Karpas-422 (cell line): ENCODE measurements around the gene MYO1C. TPM values are rescaled to one million over a fixed set of nuclear protein-coding genes. Genes with fewer than 3 reads are reported as not detected.

Experiments
- DNase-seq: peaks from one replicate; pipeline ENCODE4 v3.0.0-alpha.2; 2015
- H2AFZ ChIP-seq: fragments of 200-600 bp; sonication (generic); 2 replicates; pipeline ENCODE4 v1.6.1; 2014; ENCODE audit warnings: antibody characterized with exemption, low read length, mixed read lengths
- H3K27ac ChIP-seq: fragments of 200-600 bp; sonication (generic); 2 replicates; pipeline ENCODE4 v1.5.1; 2014; ENCODE audit warnings: mild to moderate bottlenecking, low read length, moderate library complexity
- H3K27me3 ChIP-seq: fragments of 200-600 bp; sonication (generic); 2 replicates; pipeline ENCODE4 v1.6.1; 2014; ENCODE audit warnings: low read length, mixed read lengths
- H3K36me3 ChIP-seq: fragments of 200-600 bp; sonication (generic); 2 replicates; pipeline ENCODE4 v1.6.1; 2014; ENCODE audit warnings: low read length, mixed read lengths; ENCODE audit not compliant: insufficient read depth
- H3K4me1 ChIP-seq: fragments of 200-600 bp; sonication (generic); 2 replicates; pipeline ENCODE4 v1.6.1; 2014; ENCODE audit warnings: mild to moderate bottlenecking, low read length, mixed read lengths
- H3K4me2 ChIP-seq: fragments of 200-600 bp; sonication (generic); 2 replicates; pipeline ENCODE4 v1.6.1; 2014; ENCODE audit warnings: low read length, low read depth, mild to moderate bottlenecking; ENCODE audit not compliant: poor library complexity, severe bottlenecking
- H3K4me3 ChIP-seq: fragments of 200-600 bp; sonication (generic); 2 replicates; pipeline ENCODE4 v1.5.1; 2014; ENCODE audit warnings: mild to moderate bottlenecking, antibody characterized with exemption, low read length, mixed read lengths
- H3K79me2 ChIP-seq: fragments of 200-600 bp; sonication (generic); 2 replicates; pipeline ENCODE4 v1.6.1; 2014; ENCODE audit warnings: mild to moderate bottlenecking, low read length, mixed read lengths
- H3K9ac ChIP-seq: fragments of 200-600 bp; sonication (generic); 2 replicates; pipeline ENCODE4 v1.6.0; 2014; ENCODE audit warnings: low read length
- H3K9me2 ChIP-seq: fragments of 200-600 bp; sonication (generic), shearing (Covaris generic); replicated peaks from 2 replicates; pipeline ENCODE4 v1.6.0; 2014; ENCODE audit warnings: mild to moderate bottlenecking, low read length, moderate library complexity; ENCODE audit not compliant: insufficient read depth
- H3K9me3 ChIP-seq: fragments of 300-700, 200-600 bp; sonication (generic); 2 replicates; pipeline ENCODE4 v1.6.1; 2014; ENCODE audit warnings: low read length, mixed read lengths
- H4K20me1 ChIP-seq: fragments of 200-600 bp; sonication (generic); 2 replicates; pipeline ENCODE4 v1.6.1; 2014; ENCODE audit warnings: mild to moderate bottlenecking, antibody characterized with exemption, low read length, low read depth; ENCODE audit not compliant: insufficient read depth
- total RNA-seq: library from RNA; depleted of rRNA; stranded (reverse); fragments of >200 nt; shearing (Covaris generic); gene quantifications from 2 replicates; pipeline ENCODE4 v1.2.3, GENCODE V29; 2014; ENCODE audit warnings: low replicate concordance

Gene MYO1C
- total RNA-seq, 1 experiment from 2014 or later, result 14.7 TPM

GRCh38 chr17:1475321-1475854 lies 17.1 kb downstream of the MYO1C start:
- Histone ChIP-seq H3K9me2 (no peaks in the 10 kb centered on the region), H3K4me1 (peaks cover 14% of the 10 kb centered on the region), H2AFZ (no peak overlapping the region), H3K9ac (no peak overlapping the region), H3K36me3 (no peaks in the 10 kb centered on the region), H3K4me2 (no peak overlapping the region), H3K79me2 (no peaks in the 10 kb centered on the region), H3K4me3 (no peak overlapping the region), H4K20me1 (no peaks in the 10 kb centered on the region), H3K27ac (0 out of 2 replicates have a peak overlapping the region, but pooled peaks have one; percentile 15), H3K9me3 (no peaks in the 10 kb centered on the region), H3K27me3 (no peaks in the 10 kb centered on the region)
- DNase-seq, result no peak

- H3K4me1 ChIP-seq, result peaks cover 14% of the 10 kb centered on the region
- no peaks in the 10 kb centered on the region for H3K9me3 ChIP-seq
- no peak overlapping the region for H3K4me3 ChIP-seq
- H4K20me1 ChIP-seq, result no peaks in the 10 kb centered on the region
- no peaks in the 10 kb centered on the region for H3K79me2 ChIP-seq
- H3K36me3 ChIP-seq, result no peaks in the 10 kb centered on the region
- no peaks in the 10 kb centered on the region for H3K27me3 ChIP-seq
- H3K4me2 ChIP-seq, result no peak overlapping the region
- peak overlapping the region; percentile 43; the same call in 1 of the 2 replicates for H2AFZ ChIP-seq
- no peaks in the 10 kb centered on the region for H3K9me2 ChIP-seq
- no peak overlapping the region for H3K9ac ChIP-seq
- DNase-seq, result no peak
- H3K27ac ChIP-seq, result peak overlapping the region; percentile 15; the same call in 1 of the 2 replicates
Observed at GRCh38 chr17:1474402-1475189, 17.9 kb downstream of the MYO1C start.

DNA sequence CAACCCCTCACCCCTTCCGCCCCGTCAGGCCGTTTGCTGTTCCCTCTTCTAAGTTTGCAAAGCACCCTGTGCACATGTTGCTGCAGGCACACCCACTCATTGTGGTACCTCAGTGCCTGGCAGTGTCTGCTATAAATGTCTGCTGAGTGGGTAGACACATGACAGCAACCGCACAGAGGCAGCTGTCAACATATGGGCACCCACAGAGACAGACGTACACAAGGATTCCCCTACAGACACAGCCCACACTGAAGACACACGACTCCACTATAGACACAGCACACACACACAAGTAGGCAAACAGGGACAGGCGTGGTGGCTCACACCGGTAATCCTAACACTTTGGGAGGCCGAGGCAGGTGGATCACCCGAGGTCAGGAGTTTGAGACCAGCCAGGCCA lies 18.6 kb downstream of the MYO1C start:
- Histone ChIP-seq H3K4me1 (peaks cover 14% of the 10 kb centered on the region), H2AFZ (no peak overlapping the region), H3K4me3 (no peak overlapping the region), H3K79me2 (no peaks in the 10 kb centered on the region), H3K9me3 (no peaks in the 10 kb centered on the region), H3K4me2 (no peak overlapping the region), H3K9me2 (no peaks in the 10 kb centered on the region), H3K9ac (no peak overlapping the region), H3K27me3 (no peaks in the 10 kb centered on the region), H3K36me3 (no peaks in the 10 kb centered on the region), H4K20me1 (no peaks in the 10 kb centered on the region), H3K27ac (no peak overlapping the region)
- DNase-seq, result no peak

DNA sequence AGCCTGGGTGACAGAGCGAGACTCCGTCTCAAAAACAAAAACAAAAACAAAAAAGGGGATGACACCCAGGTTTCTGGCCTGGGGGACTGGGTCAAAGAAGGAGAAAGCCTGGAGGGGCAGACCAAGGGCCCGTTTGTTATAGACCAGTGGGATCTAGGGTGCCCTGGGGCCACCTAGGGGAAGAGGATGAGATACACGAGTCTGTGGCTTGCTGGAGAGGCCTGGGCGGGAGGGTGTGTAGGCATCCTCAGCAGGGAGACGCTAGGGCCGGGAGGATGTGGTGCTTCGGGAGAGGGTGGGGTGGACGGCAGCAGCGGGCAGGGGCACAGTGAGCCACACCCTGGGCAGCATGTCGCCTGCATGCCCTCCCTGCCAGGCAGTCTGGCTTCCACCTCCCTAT lies 19.3 kb downstream of the MYO1C start:
- H3K4me2 ChIP-seq, result no peak overlapping the region
- DNase-seq, result peak; percentile 70
- H3K4me1 ChIP-seq, result peaks cover 14% of the 10 kb centered on the region

GRCh38 chr17:1471911-1472821 lies 20.3 kb downstream of the MYO1C start:
- no peaks in the 10 kb centered on the region for H3K79me2 ChIP-seq
- no peaks in the 10 kb centered on the region for H3K9me3 ChIP-seq
- H2AFZ ChIP-seq, result no peak overlapping the region
- H3K4me3 ChIP-seq, result no peak overlapping the region
- no peak overlapping the region for H3K4me2 ChIP-seq
- no peak overlapping the region for H3K9ac ChIP-seq
- H3K4me1 ChIP-seq, result peaks cover 14% of the 10 kb centered on the region
- no peaks in the 10 kb centered on the region for H3K9me2 ChIP-seq
- no peaks in the 10 kb centered on the region for H3K36me3 ChIP-seq
- no peaks in the 10 kb centered on the region for H3K27me3 ChIP-seq
- DNase-seq, result no peak
- no peak overlapping the region for H3K27ac ChIP-seq
- H4K20me1 ChIP-seq, result no peaks in the 10 kb centered on the region

More for the DNA sequence above, 19.3 kb downstream of the MYO1C start:
- H2AFZ ChIP-seq, result no peak overlapping the region
- H3K4me3 ChIP-seq, result no peak overlapping the region
- no peaks in the 10 kb centered on the region for H3K9me3 ChIP-seq
- H3K9me2 ChIP-seq, result no peaks in the 10 kb centered on the region
- H3K36me3 ChIP-seq, result no peaks in the 10 kb centered on the region
- H4K20me1 ChIP-seq, result no peaks in the 10 kb centered on the region
- no peaks in the 10 kb centered on the region for H3K79me2 ChIP-seq
- H3K9ac ChIP-seq, result 0 out of 2 replicates have a peak overlapping the region, but pooled peaks have one; percentile 16
- H3K27me3 ChIP-seq, result no peaks in the 10 kb centered on the region
- no peak overlapping the region for H3K27ac ChIP-seq

DNA sequence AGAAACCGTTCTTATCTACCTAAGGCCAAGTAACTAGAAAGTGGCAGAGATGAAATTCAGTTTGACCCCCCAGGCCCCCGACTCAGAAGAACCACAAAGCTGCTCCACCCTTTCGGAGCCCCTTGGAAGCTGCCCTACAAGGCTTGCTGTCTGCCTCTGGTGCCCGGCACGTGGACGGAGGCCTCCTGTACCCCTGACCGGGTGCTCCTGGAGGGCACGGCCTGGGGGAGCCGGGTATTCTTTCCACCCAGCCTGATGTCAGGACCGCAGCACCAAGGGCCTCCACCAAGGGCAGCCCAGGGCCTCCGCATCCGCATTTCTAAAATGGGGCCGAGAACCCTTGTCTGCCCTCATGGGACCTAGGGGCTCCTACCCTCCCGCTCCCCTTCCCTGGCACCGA lies 21.0 kb downstream of the MYO1C start:
- H3K79me2 ChIP-seq, result no peaks in the 10 kb centered on the region
- no peak overlapping the region for H3K4me2 ChIP-seq
- H3K4me1 ChIP-seq, result peaks cover 14% of the 10 kb centered on the region

GRCh38 chr17:1470755-1471462 lies 21.6 kb downstream of the MYO1C start:
- Histone ChIP-seq H3K4me1 (peaks cover 14% of the 10 kb centered on the region), H3K9me3 (no peaks in the 10 kb centered on the region), H3K4me3 (no peak overlapping the region), H3K79me2 (no peaks in the 10 kb centered on the region), H3K9ac (no peak overlapping the region), H3K4me2 (no peak overlapping the region), H3K27me3 (no peaks in the 10 kb centered on the region), H4K20me1 (no peaks in the 10 kb centered on the region), H3K36me3 (no peaks in the 10 kb centered on the region), H3K9me2 (no peaks in the 10 kb centered on the region), H3K27ac (no peak overlapping the region), H2AFZ (no peak overlapping the region)
- no peak for DNase-seq

More for the DNA sequence above, 21.0 kb downstream of the MYO1C start:
- H3K36me3 ChIP-seq, result no peaks in the 10 kb centered on the region
- H3K4me3 ChIP-seq, result no peak overlapping the region
- H2AFZ ChIP-seq, result no peak overlapping the region
- H3K9me2 ChIP-seq, result no peaks in the 10 kb centered on the region
- H4K20me1 ChIP-seq, result no peaks in the 10 kb centered on the region
- H3K27ac ChIP-seq, result no peak overlapping the region
- DNase-seq, result no peak
- no peak overlapping the region for H3K9ac ChIP-seq
- no peaks in the 10 kb centered on the region for H3K27me3 ChIP-seq
- no peaks in the 10 kb centered on the region for H3K9me3 ChIP-seq
